HG03520 (cell line): ENCODE measurements around the gene MPHOSPH6.
A peak's percentile ranks its signal among the peaks of the same experiment; 100 is the strongest.
"Not testable (repeated sequence)": the region's sequence is repeated elsewhere in the genome, so short reads cannot be mapped to it uniquely, and the experiment has no call there.

Source experiments
- ATAC-seq: cut with Tn5 transposase; IDR thresholded peaks from one replicate; pipeline ENCODE4 v1.9.1; 2021; ENCODE audit warnings: mild to moderate bottlenecking, moderate library complexity; ENCODE audit not compliant: unreplicated experiment

Gene MPHOSPH6

DNA sequence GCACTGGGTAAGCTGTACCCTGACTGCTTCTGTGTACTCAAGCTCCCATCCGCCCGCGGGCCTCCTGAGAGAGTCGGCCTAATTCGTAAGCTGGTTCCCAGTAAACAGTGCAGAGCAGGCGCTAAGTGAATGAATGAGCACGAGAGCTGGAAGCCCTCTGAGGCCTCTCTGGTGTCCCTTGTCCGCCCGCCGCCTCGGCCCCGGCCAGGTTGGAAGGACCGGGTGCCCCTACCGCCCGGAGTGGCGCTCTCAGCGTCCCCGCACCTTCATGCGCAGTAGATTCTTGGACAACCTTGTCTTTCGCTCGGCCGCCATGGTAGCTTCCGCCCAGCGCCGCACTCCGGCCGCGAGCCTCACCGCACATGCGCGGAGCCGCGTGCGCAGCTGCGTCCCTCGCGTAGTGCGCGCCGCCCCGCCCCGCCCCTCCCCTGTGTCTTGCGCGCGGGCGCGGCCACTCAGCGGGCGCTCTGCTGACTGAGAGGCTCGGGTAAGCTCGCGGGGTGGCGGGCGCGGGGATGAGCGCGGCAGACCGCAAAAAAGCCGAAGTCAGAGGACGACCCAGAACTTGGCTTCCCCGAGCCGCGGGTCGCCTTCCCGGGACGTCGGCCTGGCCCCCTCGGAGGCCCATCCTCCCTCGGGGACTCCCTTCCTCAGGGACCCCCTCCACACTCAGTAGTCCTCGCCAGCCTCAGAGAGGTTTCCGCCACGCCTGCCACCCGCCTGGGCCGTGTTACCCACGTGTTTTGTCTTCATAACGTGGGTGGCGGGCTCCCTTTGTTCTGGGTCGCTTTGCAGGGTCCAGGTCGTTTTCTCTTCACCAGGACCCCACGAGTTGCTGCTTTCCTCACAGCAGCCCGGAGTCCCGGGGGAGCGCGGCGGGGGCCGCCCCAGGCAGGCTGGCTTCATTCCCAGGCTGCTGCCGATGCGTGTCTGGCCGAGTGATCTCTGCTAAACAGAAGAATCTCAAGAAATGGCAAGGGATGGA lies at the start of gene MPHOSPH6:
MPHOSPH6 (minus strand) TSS at position 364 of the 985 bp plus-strand sequence; CDS start at position 315, 49 bp downstream.
- peak; percentile 94 for ATAC-seq

GRCh38 chr16:82219298-82219697 lies 49.3 kb upstream of the MPHOSPH6 start:
- ATAC-seq, result no peak

DNA sequence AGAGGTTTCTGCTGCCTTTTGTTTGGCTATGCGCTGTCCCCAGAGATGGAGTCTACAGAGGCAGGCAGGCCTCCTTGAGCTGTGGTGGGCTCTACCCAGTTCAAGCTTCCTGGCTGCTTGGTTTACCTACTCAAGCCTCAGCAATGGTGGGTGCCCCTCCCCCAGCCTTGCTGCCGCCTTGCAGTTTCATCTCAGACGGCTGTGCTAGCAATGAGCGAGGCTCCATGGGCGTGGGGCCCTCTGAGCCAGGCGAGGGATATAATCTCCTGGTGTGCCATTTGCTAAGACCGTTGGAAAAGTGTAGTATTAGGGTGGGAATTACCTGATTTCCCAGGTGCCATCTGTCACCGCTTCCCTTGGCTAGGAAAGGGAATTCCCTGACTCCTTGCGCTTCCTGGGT lies 39.3 kb upstream of the MPHOSPH6 start:
- ATAC-seq, result not testable (repeated sequence)

DNA sequence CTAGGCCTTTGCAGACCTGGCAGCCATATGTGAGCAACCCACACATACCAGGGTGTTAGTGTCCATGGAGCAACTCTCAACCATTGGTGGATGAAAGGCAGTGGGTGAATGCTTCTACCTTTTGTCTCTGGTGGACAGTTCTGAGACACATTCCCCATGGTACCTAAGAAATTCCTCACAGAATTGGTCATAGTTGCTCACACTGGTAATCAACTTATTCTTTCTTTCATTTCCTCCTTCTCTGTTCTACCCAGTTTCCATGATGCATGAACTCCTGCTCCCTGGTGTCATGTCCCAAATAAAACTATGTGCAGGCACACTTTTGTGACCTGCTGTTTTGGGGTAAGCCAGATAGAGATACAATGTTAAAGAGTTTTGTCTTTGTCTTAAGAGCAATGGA lies 33.2 kb upstream of the MPHOSPH6 start:
- ATAC-seq, result no peak

GRCh38 chr16:82201926-82202325 lies 31.9 kb upstream of the MPHOSPH6 start:
- ATAC-seq, result no peak

DNA sequence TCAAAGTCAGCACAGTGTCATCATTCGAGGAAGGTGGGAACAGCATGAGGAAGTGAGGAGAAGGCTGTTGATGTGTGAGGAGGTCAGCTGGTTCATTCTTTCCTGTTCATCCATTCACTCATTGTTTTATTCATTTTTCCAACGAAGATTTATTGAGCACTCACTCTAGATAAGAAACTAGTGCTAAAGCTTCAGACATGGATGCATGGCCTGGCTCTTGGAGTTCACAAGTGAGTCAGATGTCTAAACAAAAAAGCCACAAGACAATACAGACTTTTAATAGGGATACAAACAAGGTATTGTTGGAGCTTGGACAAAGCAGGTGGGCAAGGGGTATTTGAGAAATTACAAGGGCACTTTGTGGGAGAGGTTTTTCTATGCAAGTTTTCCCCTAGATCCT lies 31.3 kb upstream of the MPHOSPH6 start:
- no peak for ATAC-seq

DNA sequence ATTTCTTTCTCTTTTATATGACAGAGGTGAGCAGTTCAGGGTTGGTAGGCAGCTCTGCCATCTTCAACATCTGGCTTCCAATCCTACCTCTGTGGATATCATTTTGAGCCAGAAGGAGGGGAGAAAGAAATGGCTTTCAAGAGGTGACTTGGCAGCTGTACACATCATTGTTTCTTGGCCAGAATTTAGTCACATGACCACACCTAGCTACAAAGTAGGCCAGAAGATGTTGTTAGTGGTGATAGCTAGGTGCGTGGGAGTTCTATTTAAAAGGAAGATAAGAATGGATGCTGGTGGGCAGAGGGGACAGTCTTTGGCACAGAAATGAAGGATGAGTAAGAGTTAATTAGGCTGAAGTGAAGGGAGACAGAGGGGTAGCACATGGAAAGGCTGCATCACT lies 29.2 kb upstream of the MPHOSPH6 start:
- no peak for ATAC-seq

GRCh38 chr16:82197540-82198240 lies 27.7 kb upstream of the MPHOSPH6 start:
- no peak for ATAC-seq

GRCh38 chr16:82195917-82196494 lies 26.0 kb upstream of the MPHOSPH6 start:
- no peak for ATAC-seq

- ATAC-seq, result no peak
Observed at GRCh38 chr16:82194086-82194485, 24.1 kb upstream of the MPHOSPH6 start.

- no peak for ATAC-seq
Observed at GRCh38 chr16:82192665-82193064, 22.6 kb upstream of the MPHOSPH6 start.

DNA sequence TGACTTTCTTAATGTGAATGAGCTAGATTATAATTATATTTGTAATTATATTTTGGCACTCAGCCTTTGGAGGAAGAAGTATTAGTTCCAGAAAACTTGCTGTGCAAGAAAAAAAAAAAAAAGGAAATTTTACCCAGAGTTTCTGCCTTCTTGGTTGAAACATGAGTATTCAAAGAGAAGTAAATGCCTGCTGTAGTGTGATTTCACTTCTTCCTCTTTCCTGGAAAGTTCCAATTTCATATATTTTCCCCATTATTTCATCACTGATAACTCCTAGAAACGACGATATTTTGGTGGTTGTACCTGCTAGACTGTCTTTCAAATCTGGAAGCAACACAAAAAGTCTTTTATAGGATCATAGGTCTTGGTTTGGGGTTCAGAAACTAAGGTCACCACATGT lies 20.4 kb upstream of the MPHOSPH6 start:
- no peak for ATAC-seq

GRCh38 chr16:82187829-82188228 lies 17.8 kb upstream of the MPHOSPH6 start:
- peak; percentile 41 for ATAC-seq

DNA sequence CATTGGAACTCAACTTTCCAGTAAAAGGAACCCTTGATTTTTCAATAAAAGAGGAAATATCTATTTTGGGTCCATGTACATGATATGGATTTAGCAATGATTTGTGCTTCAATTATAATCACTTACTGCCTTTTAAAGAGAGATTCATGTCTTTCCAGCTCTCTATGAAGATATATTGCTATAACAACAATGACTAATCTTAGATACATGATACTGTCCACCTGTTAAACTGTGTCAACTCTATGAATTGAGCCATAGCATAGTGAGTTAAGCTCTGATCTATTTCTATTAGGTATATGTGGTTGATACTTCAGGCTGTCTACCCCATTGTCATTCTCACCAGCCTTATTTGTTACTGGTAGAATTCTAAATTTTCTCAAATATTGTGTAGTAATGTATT lies 15.0 kb upstream of the MPHOSPH6 start:
- ATAC-seq, result no peak

DNA sequence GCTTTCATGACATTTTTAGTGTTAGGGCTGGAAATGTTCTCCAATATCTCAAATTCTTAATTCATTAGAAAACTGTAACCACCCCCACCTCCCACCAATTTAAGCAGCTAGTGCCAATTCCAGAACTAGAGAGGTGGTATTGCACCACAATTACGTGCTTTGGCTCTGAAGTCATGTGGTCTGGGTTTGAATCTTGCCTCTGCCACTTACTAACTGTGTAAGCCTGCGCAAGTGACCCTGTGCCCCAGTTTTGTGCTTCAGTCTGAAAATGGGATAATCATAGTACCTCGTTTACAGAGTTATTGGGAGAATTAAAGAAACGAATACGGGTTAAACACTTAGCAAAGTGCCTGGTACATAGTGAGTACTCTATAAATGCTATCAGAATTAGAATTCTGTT lies 14.2 kb upstream of the MPHOSPH6 start:
- no peak for ATAC-seq

GRCh38 chr16:82183004-82183397 lies 13.0 kb upstream of the MPHOSPH6 start:
- no peak for ATAC-seq

DNA sequence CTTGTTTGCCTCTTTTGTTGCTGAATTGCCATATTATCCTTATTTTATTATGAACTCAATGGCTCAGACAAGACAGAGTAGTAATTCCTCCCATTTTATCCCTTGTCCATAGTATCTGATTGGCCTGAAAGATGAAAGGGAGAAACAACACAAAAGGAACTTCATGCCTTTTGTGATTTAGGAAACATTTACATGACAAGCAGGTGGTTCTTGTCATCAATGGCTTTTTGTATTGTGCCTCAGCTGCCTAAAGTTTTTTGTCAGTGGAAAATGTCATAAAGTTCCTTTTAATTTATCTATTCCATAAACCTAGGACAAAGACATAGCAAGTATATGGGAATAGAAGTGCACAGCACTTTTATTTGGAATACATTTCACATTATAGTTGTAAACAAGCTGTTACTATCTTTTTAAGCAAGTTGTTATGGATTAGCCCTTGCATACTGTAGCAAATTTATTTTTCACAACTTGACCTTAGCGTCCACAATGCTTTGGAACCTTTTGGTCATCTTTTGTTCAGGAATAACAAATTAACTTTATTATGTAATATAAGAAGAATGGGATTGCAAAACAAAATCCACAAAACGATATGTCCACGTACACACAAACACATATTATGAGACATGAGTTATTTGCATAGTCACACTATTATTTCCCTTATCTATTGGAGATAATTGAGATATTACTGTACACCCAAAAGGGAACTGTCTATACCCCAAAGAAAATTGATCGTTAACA lies 12.4 kb upstream of the MPHOSPH6 start:
- no peak for ATAC-seq

DNA sequence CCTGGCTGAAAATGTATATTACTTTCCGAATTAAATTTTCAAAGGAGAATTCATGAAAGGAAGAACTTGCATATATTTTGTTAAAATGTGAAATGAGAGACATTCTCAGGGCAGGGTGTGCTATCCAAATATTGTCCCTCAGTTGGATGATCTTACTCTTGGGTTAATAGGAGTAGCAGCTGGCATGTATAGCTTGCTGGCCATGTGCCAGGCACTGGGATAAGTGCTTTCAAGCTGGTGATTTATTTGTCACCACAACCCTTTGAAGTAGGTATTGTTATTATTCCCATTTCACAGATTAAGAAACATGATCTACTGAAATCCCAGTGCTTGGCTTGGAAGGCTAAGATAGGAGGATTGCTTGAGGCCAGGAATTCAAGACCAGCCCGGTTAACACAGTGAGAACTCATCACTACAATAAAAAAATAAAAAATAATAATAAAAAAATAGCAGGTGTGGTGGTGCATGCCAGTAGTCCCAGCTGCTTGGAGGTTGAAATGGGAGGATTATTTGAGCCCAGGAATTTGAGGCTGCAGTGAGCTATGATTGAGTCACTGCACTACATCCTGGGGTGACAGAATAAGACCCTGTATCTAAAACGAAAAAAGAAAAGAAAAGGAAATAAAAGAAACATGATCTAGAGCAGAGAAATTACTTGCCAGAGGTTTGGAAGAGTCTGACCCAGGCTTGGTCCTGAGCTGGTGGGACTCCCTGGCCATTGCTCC lies 11.6 kb upstream of the MPHOSPH6 start:
- ATAC-seq, result no peak

GRCh38 chr16:82178352-82178751 lies 8.3 kb upstream of the MPHOSPH6 start:
- no peak for ATAC-seq

- no peak for ATAC-seq
Observed at GRCh38 chr16:82177555-82177954, 7.5 kb upstream of the MPHOSPH6 start.
